ENCODE measurements around the gene STX11.

The STX11 gene

GRCh38 chr6:144234399-144234798, 84.1 kb downstream of the STX11 start:
- TF ChIP-seq MAX (IDR thresholded peaks at IDR 0.05), result no peak
- TF ChIP-seq CEBPB (IDR thresholded peaks at IDR 0.05), result no peak
- TF ChIP-seq EP300 (IDR thresholded peaks at IDR 0.05; ENCODE audit: borderline replicate concordance), result no peak
- TF ChIP-seq CREB1 (IDR thresholded peaks at IDR 0.05; ENCODE audit: low read depth), result no peak
- TF ChIP-seq ZBTB7A (IDR thresholded peaks at IDR 0.05; ENCODE audit: low read depth), result no peak
- TF ChIP-seq RAD21 (IDR thresholded peaks at IDR 0.05; ENCODE audit: low read depth), result no peak
- TF ChIP-seq TAF1 (IDR thresholded peaks at IDR 0.05; ENCODE audit: low read depth), result no peak
- TF ChIP-seq NFIC (IDR thresholded peaks at IDR 0.05), result no peak
- no peak for TF ChIP-seq USF1 (IDR thresholded peaks at IDR 0.05)
- TF ChIP-seq REST (IDR thresholded peaks at IDR 0.05; ENCODE audit: low read depth), result no peak
- TF ChIP-seq YY1 (IDR thresholded peaks at IDR 0.05; ENCODE audit: low read depth), result no peak
- TF ChIP-seq FOXM1 (IDR thresholded peaks at IDR 0.05; ENCODE audit: borderline replicate concordance, low read depth), result no peak
- TF ChIP-seq TCF12 (IDR thresholded peaks at IDR 0.05; ENCODE audit: low read depth), result no peak
- TF ChIP-seq TEAD4 (IDR thresholded peaks at IDR 0.05), result no peak
- TF ChIP-seq EGR1 (IDR thresholded peaks at IDR 0.05), result no peak

- TF ChIP-seq CREB1 (IDR thresholded peaks at IDR 0.05; ENCODE audit: low read depth) (no peak), USF1 (IDR thresholded peaks at IDR 0.05) (no peak), TCF12 (IDR thresholded peaks at IDR 0.05; ENCODE audit: low read depth) (no peak)
Measured at GRCh38 chr6:144234935-144235334, 84.6 kb downstream of the STX11 start.
